GM15510 (cell line): ENCODE results near the gene LDLRAD4.

Source experiments
- POLR2A ChIP-seq: IDR thresholded peaks from 3 replicates; pipeline ENCODE4 v1.6.1; 2011; ENCODE audit warnings: borderline replicate concordance; ENCODE audit not compliant: insufficient read length; ENCODE audit errors: extremely low read depth

The LDLRAD4 gene

GRCh38 chr18:13260197-13260934 is 41.8 kb downstream of the LDLRAD4 start:
- no peak for TF ChIP-seq POLR2A

- no peak for TF ChIP-seq POLR2A
Measured at GRCh38 chr18:13260935-13261640, 42.5 kb downstream of the LDLRAD4 start.

DNA sequence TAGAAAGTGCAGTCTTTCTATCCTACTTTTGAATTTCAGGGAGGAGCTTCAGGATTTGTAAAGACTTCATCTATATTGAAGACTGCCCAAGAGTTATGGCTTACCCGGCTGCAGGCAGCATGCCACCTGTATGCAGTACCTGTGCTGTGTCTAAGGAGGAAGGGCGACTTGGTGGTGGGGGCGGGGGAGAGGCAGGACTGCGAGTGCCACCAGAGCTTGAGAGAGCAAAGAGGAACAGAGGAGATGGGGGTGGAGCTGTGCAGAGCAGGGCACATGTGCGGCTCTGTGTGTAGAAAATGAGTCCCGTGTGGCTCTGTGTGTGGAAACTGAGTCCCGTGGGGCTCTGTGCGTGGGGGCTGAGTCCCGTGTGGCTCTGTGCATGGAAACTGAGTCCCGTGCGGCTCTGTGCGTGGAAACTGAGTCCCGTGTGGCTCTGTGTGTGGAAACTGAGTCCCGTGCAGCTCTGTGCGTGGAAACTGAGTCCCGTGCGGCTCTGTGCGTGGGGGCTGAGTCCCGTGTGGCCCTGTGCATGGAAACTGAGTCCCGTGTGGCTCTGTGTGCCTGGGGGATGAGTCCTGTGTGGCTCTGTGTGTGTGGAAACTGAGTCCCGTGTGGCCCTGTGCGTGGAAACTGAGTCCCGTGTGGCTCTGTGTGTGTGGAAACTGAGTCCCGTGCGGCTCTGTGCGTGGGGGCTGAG is 43.2 kb downstream of the LDLRAD4 start:
- TF ChIP-seq POLR2A = no peak

DNA sequence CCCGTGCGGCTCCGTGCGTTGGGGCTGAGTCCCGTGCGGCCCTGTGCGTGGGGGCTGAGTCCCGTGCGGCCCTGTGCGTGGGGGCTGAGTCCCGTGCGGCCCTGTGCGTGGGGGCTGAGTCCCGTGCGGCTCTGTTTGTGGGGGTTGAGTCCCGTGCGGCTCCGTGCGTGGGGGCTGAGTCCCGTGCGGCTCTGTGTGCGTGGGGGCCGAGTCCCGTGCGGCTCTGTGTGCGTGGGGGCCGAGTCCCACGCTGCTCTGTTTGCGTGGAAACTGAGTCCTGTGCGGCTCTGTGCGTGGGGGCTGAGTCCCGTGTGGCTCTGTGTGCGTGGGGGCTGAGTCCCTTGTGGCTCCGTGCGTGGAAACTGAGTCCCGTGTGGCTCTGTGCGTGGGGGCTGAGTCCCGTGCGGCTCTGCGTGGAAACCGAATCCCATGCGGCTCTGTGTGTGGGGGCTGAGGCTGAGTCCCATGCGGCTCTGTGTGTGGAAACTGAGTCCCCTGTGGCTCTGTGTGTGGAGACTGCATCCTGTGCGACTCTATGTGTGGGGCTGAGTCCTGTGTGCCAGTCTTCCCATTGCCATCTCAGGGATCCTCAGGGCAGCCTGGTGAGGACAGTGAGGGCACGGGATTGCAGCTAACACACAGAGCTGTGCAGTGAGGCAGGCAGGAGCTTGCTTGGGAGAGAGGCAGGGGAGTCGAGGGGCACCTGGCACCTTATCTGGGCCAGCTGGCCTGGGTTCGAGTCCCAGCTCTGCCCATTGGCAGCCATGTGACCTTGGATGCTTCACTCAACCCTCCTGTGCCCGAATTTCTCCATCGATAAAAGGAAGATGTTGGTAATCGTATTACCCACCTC is 44.5 kb downstream of the LDLRAD4 start:
- TF ChIP-seq POLR2A = no peak

DNA sequence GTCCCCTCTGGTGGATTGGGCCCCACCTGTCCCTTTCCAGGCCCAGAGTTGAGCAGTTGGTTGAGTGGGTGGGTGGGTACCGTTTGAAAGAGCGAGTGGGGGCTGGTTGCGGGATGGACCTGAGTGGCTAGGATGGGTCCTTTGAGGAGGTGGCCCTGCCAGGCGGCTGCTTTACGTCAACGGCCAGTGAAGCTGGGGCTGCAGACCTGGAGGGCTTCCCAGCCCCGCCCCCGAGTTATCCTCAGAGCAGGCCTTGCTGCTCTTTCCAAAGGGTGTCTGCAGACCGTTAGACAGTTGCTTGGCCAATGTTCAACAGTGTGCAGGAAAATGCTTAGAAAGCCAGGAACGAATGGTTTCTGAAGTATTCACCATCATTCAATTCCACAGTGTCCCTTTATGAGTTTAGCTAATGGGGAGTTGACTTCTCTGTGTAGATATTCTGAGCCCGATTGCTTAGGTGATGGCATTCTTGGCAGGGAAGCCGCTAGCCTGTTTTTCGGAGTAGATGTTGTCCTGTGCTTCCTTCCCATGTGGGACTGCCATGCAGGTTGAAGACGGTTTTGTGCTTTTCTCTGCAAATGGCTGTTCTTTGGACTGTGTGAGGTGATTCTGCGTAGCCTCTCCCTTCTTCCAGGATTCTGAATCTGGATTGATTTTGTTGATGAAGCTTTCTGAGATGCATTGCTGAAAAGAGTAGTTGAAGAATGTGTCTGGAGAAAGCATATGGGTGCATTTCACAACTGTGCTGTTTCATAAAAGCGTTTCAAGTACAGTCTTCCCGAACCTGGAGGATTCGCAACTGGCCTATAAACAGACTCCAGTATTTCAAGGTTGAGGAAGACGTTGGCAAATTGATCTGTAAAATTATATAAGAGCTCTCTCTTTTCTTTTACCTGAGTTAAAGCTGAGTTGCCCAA is 45.8 kb downstream of the LDLRAD4 start:
- no peak for TF ChIP-seq POLR2A

GRCh38 chr18:13265008-13265910 is 46.7 kb downstream of the LDLRAD4 start:
- no peak for TF ChIP-seq POLR2A

- no peak for TF ChIP-seq POLR2A
Measured at GRCh38 chr18:13265911-13266217, 47.3 kb downstream of the LDLRAD4 start.

GRCh38 chr18:13266218-13267100 is 47.9 kb downstream of the LDLRAD4 start:
- no peak for TF ChIP-seq POLR2A

- no peak for TF ChIP-seq POLR2A
Measured at GRCh38 chr18:13267431-13267873, 48.9 kb downstream of the LDLRAD4 start.

DNA sequence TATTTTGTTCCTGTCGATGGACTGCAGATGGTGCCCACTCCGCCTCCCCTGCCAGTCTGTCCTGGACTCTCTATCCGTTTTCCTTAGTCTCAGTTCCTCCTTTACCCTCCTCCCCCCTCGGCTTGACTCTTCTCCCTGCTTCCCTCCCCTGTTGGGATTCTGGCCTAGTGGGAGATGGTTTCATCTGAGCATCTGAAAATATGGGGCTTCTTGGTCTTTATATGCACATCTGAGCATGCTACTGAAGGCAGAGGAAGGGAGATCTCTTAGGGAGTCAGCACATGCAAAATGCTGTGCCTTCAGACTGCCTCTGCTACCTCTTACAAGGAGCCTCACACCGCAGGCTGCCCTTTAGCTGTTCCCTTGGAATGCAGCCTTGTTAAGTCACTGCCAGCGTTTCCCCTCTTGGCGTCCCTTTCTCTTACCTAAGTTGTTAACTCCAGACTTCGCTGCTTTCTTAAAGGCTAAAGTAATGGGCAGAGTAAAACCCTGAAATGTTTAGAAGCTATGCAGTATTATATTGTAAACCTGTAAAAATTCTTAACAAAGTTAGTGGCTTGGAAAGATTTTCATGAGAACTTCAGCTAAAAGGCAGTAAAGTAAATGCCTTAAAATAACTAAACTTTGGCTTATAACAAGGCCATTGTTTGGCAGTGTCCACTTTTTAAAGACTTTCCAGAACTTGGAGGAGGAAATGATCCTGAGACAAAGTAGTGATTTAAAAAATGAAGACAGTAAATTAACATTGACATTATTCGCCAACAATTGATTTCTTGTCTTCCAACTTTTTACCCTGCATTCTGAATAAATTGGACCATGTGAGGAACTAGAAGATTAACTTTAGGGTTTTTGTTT is 49.8 kb downstream of the LDLRAD4 start:
- no peak for TF ChIP-seq POLR2A

GRCh38 chr18:13269013-13269280 is 50.4 kb downstream of the LDLRAD4 start:
- no peak for TF ChIP-seq POLR2A
